Stomach (tissue), 9 donors: ENCODE data around the gene RGS17. TPM values are rescaled to one million over a fixed set of nuclear protein-coding genes. Genes with fewer than 3 reads are reported as not detected.
A peak's percentile ranks its signal among the peaks of the same experiment; 100 is the strongest.

Source experiments
- DNase-seq, 2 donors: peaks; one replicate each; pipeline versions ENCODE4 v3.0.0 to v3.0.0-alpha.2; 2013 to 2019
- H3K27ac ChIP-seq, 5 donors: fragments of 200-600 bp in 4 of 5; sonication (generic) in 4 of 5; one replicate each; pipeline ENCODE4 v1.5.1; 2013 to 2019; ENCODE audit warnings: mild to moderate bottlenecking in 1 of 5, moderate library complexity in 1 of 5
- H3K27me3 ChIP-seq, 3 donors: fragments of 200-600 bp; sonication (generic); one replicate each; pipeline ENCODE4 v1.5.1; 2017 to 2019; ENCODE audit warnings: mixed run types in 1 of 3
- H3K36me3 ChIP-seq, 4 donors: fragments of 200-600 bp; sonication (generic); 1 replicate in 3 of 4; 2 replicates in 1 of 4; pipeline ENCODE4 v1.5.1; 2016 to 2019
- H3K4me1 ChIP-seq, 4 donors: fragments of 200-600 bp; sonication (generic); one replicate each; pipeline ENCODE4 v1.5.1; 2016 to 2019
- H3K4me3 ChIP-seq, 4 donors: fragments of 200-600 bp; sonication (generic) in 3 of 4; one replicate each; pipeline ENCODE4 v1.5.1; 2016 to 2019; ENCODE audit warnings: mild to moderate bottlenecking in 1 of 4
- H3K9me3 ChIP-seq, 4 donors: fragments of 200-600 bp; sonication (generic); one replicate each; pipeline ENCODE4 v1.5.1; 2016 to 2019
- EP300 ChIP-seq: sonication (generic); formaldehyde crosslinking; IDR thresholded peaks from one replicate; pipeline ENCODE4 v1.6.1; 2017; ENCODE audit warnings: antibody characterized with exemption
- POLR2A ChIP-seq, 4 donors: fragments of 450-650 bp; IDR thresholded peaks; one replicate each; pipeline ENCODE4 v1.6.1; 2016; ENCODE audit warnings: antibody characterized with exemption in 4 of 4, control low read depth in 2 of 4, mild to moderate bottlenecking in 1 of 4, moderate library complexity in 1 of 4
- POLR2AphosphoS5 ChIP-seq, 3 donors: sonication (generic); formaldehyde crosslinking; IDR thresholded peaks; one replicate each; pipeline ENCODE4 v1.6.1; 2016; ENCODE audit warnings: antibody characterized with exemption in 3 of 3
- WGBS, 5 donors: extraction: QIAGEN DNeasy Blood & Tissue Kit in 3 of 5; methylation state at CpG; one replicate each; pipeline versions ENCODE4 v1.1.5 to v1.1.7; 2013 to 2018; 5-methylcytosine and 5-hydroxymethylcytosine counted together
- intact Hi-C: fragments of 100-400 bp; cut with DNase I; formaldehyde crosslinking; loops from one replicate; pipeline ENCODE4 v1.15.1; 2023; ENCODE audit warnings: low total_unique reads
- polyA plus RNA-seq, 3 donors: library from polyadenylated mRNA; stranded (reverse); fragments of 200-250 nt; gene quantifications; one replicate each; pipeline ENCODE4 v1.2.3, GENCODE V29; 2013
- total RNA-seq, 5 donors: library from RNA; depleted of rRNA; stranded (reverse); fragments of >200 nt; gene quantifications; one replicate each; pipeline versions ENCODE4 v1.1.0 to v1.2.3, GENCODE V29; 2014 to 2016
- TF ChIP-seq, protein P1 (sequence below), 7 experiments: fragments of 450-650 bp in 4 of 7; fragments of 200-600 bp in 3 of 7; sonication (generic) in 3 of 7; IDR thresholded peaks; one replicate each; pipeline ENCODE4 v1.5.1; 2016 to 2019; ENCODE audit warnings: antibody characterized with exemption in 7 of 7, control low read depth in 2 of 7, mild to moderate bottlenecking in 1 of 7
- donor health status: healthy with polysubstance abuse.
- donor health status: Bipolar disorder and iron deficiency.
- donor health status: healthy.

RGS17 gene
- total and polyA plus RNA-seq, 8 donors: 0.33 to 2.8 (median 1.7) TPM; not detected in 1

GRCh38 chr6:153034139-153034538, 96.9 kb downstream of the RGS17 start:
- Histone ChIP-seq H3K27me3 (no peaks in the 10 kb centered on the region), H3K36me3 (no peaks in the 10 kb centered on the region), H3K4me3 (no peak overlapping the region), H3K4me1 (peaks cover 0 to 18% (median 1%) of the 10 kb centered on the region in 4 donors), H3K9me3 (no peaks in the 10 kb centered on the region), H3K27ac (no peak overlapping the region)
- WGBS, 5 donors: 90 to 96% (median 94%) methylated on average over 9 of the region's 9 CpGs
- intact Hi-C loops: loop anchor here (5.0 kb wide), 1 partner anchor 478 kb away; no protein-coding TSS in a partner anchor
- TF ChIP-seq, protein P1, sequence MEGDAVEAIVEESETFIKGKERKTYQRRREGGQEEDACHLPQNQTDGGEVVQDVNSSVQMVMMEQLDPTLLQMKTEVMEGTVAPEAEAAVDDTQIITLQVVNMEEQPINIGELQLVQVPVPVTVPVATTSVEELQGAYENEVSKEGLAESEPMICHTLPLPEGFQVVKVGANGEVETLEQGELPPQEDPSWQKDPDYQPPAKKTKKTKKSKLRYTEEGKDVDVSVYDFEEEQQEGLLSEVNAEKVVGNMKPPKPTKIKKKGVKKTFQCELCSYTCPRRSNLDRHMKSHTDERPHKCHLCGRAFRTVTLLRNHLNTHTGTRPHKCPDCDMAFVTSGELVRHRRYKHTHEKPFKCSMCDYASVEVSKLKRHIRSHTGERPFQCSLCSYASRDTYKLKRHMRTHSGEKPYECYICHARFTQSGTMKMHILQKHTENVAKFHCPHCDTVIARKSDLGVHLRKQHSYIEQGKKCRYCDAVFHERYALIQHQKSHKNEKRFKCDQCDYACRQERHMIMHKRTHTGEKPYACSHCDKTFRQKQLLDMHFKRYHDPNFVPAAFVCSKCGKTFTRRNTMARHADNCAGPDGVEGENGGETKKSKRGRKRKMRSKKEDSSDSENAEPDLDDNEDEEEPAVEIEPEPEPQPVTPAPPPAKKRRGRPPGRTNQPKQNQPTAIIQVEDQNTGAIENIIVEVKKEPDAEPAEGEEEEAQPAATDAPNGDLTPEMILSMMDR (IDR thresholded peaks at IDR 0.05): no peak
- TF ChIP-seq POLR2AphosphoS5 (IDR thresholded peaks at IDR 0.05) (no peak), POLR2A (IDR thresholded peaks at IDR 0.05) (no peak), EP300 (no peak)
- no peak for DNase-seq

DNA sequence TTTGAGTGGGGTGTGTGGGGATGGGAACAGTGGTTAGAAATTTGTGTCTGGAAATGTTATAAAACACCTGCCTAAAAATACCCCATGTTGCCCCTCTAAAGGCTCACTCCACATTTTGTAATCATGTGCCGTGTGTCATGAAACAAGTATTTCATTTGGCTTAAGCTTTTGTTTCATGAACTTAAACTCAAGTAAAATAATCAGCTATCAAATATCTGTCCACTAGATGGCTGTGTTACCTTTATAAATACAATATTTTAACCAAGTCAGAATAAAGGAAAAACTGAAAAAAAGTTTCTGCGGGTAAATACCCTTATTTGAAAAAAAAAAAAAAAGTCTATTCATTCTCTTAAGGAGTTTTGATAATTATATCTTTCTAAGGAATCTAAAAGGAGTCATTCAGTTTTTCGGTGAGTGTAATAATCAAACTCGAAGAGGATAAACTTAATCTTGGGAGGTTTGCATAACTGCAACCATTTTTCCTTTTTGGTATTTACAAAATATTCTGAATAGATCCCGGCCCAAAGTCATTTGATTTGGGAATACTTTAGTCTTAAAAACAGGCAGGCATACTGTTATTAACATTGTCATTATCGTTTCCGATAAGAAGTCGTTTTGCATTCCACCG, 98.7 kb downstream of the RGS17 start:
- peak in 1 of 2 donors; percentile 53 for DNase-seq
- intact Hi-C loops: loop anchor here (5.0 kb wide), 1 partner anchor 480 kb away; no protein-coding TSS in a partner anchor
- H3K9me3 ChIP-seq: no peaks in the 10 kb centered on the region
- no peak overlapping the region for H3K27ac ChIP-seq
- H3K36me3 ChIP-seq: no peaks in the 10 kb centered on the region
- no peak overlapping the region for H3K4me3 ChIP-seq
- TF ChIP-seq, protein P1 (IDR thresholded peaks at IDR 0.05): peak in 3 of 7 experiments; percentile 22 to 36 (median 33)
- TF ChIP-seq POLR2A (IDR thresholded peaks at IDR 0.05): no peak
- 44 to 61% (median 54%) methylated on average over 9 of the region's 9 CpGs for WGBS, 5 donors
- H3K27me3 ChIP-seq: no peaks in the 10 kb centered on the region
- peaks cover 0 to 18% (median 1%) of the 10 kb centered on the region in 4 donors for H3K4me1 ChIP-seq

DNA sequence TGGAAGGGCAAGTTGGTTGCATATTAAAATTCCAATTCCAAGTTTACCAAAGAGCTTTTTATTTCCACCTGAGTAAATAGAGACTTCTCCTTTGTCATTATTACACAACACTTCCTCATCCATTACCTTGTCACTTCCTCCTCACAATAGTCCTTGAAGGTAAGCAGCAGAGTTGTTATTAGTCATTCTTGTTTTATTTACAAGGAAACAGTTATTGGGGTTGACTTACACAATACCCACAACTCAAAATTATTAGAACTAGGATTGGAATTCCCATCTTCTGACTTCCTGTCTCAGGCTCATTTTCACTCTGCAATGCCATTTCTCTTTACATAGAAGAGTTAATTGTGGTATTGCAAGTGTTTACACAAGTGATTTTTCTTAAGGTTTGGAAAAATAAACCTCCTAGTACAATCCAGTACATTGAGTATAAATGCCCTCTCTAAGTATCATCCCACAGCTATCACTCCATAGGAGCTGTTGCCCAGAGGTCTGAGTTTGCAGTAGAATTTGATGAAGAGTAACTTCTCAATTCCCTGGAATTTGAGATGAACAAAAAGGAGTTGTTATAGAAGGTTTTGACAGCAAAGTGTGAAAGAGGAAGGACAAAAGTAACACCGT, 99.6 kb downstream of the RGS17 start:
- Histone ChIP-seq H3K27me3 (no peaks in the 10 kb centered on the region), H3K4me1 (peaks cover 0 to 18% (median 1%) of the 10 kb centered on the region in 4 donors), H3K4me3 (no peak overlapping the region), H3K27ac (no peak overlapping the region), H3K9me3 (no peaks in the 10 kb centered on the region), H3K36me3 (no peaks in the 10 kb centered on the region)
- no peak for DNase-seq
- intact Hi-C loops: loop anchor here (5.0 kb wide), 1 partner anchor 481 kb away; no protein-coding TSS in a partner anchor
- 29 to 55% (median 53%) methylated on average over 1 of the region's 1 CpG for WGBS, 5 donors
- no peak for TF ChIP-seq POLR2A (IDR thresholded peaks at IDR 0.05)
- TF ChIP-seq, protein P1 (IDR thresholded peaks at IDR 0.05): no peak

GRCh38 chr6:153028963-153029362, 102.1 kb downstream of the RGS17 start:
- Histone ChIP-seq H3K36me3 (no peaks in the 10 kb centered on the region), H3K4me3 (no peak overlapping the region), H3K9me3 (no peaks in the 10 kb centered on the region), H3K27ac (no peak overlapping the region), H3K4me1 (peaks cover 0 to 18% (median 5%) of the 10 kb centered on the region in 4 donors), H3K27me3 (no peaks in the 10 kb centered on the region)
- WGBS, 5 donors: 57 to 77% (median 73%) methylated on average over 4 of the region's 4 CpGs
- DNase-seq: no peak
- TF ChIP-seq POLR2AphosphoS5 (IDR thresholded peaks at IDR 0.05): no peak
- TF ChIP-seq POLR2A (IDR thresholded peaks at IDR 0.05): no peak
- TF ChIP-seq EP300: no peak
- TF ChIP-seq, protein P1 (IDR thresholded peaks at IDR 0.05): no peak
- intact Hi-C loops: loop anchor here (10.0 kb wide), 1 partner anchor 164 kb away; no protein-coding TSS in a partner anchor
